Activated CD4-positive, alpha-beta T cell treated with anti-CD3 and anti-CD28 coated beads, Interleukin-2, amount 50 U/mL, for 48 hours (primary cell): ENCODE results near the gene TANGO6.

Source experiments
- DNase-seq, 2 experiments: peaks; one replicate each; pipeline ENCODE4 v3.0.0-alpha.2; 2020

Gene TANGO6

DNA sequence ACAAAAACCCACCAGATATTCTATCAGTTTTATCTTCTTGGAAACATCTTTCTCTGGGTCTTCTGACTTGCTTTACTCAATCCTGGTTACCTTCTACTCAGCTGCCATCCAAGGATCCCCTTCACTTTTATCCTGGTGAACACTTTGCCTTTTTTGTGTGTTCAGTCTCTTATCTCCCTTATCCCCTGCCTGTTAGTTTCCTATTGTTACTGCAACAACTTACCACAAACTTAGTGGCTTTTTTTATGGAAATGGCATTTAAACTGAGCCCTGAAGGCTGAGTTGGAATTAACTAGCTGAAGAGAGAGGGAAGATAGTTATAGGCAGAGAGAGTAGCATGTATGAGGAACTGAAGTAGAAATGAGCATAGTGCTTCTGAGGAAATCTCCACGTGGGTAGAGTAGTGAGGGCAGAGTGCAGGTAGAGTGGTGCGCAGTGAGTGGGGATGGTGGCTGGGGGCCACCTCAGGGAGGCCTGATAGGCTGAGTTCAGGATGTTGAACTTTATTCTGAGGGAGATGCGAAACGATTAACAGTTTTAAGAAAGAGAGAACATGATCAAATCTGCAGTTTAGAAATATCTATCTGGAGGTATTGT is 26.3 kb downstream of the TANGO6 start:
- DNase-seq: no peak

GRCh38 chr16:68873635-68874471 is 30.5 kb downstream of the TANGO6 start:
- no peak for DNase-seq

DNA sequence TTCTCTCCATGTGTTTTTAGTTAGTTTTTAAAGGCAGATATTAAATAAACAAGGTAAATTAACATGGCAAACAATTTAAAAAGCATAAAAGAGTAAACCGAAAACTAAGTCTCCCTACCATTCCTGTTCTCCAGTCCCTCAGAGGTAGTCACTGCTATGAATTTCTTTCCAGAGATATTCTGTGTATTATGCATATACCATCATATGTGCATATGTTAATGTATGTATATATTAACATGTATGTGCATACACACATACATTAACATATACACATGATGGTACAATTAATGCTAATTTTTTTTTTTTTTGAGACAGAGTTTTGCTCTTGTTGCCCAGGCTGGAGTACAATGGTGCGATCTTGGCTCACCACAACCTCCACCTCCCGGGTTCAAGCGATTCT is 32.5 kb downstream of the TANGO6 start:
- no peak for DNase-seq

DNA sequence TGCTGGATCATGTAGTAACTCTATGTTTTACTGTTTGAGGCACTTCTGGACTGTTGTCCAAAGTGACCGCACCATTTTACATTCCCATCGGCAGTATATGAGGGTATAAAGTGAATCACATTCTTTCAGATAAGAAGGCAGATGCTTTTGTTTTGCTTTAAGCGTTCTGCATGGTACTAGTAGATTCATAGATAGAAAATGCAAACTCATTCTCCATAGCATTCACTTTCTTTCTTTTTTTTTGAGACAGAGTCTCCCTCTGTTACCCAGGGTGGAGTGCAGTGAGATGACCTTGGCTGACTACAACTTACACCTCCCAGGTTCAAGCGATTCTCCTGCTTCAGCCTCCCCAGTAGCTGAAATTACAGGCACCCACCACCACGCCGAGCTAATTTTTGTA is 40.4 kb downstream of the TANGO6 start:
- no peak for DNase-seq

- DNase-seq: no peak
Observed at GRCh38 chr16:68884401-68884800, 41.1 kb downstream of the TANGO6 start.

DNA sequence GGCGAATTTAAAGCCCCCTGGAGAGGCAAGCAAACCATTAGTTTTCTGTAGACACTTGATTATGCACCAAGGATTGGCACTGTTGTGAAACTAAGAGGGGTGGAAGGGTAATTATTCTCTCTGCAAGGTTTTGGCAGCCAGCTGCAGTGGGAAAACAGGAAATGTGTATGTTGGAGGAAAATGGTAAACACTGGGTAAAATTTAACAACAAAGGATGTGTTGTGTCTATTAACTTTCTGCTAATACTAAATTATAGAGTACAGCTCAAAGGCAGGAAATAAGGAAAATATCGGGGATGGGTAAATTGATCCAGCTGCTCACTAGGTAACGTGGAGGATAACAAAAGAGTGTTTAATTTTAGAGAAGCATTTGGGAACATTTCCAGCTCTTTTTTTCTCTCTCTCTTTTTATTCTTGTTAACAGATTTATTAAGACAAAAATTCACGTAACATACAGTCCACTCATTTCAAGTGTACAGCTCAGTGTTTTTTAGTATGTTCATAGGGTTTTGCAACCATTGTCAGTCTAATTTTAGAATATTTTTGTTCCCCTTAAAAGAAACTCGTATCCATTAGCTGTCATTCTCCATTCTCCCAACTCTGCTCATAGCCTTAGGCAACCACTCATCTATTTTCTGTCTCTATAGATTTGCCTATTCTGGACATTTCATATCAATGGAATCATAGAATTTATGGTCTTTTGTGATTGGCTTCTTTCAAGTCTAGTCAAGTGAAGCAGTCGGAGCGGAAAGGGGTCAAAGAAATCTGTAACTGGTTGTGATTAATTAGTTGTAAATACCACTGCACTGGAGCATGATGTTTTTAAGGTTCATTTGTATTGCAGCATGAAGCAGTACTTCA is 41.8 kb downstream of the TANGO6 start:
- DNase-seq: no peak

DNA sequence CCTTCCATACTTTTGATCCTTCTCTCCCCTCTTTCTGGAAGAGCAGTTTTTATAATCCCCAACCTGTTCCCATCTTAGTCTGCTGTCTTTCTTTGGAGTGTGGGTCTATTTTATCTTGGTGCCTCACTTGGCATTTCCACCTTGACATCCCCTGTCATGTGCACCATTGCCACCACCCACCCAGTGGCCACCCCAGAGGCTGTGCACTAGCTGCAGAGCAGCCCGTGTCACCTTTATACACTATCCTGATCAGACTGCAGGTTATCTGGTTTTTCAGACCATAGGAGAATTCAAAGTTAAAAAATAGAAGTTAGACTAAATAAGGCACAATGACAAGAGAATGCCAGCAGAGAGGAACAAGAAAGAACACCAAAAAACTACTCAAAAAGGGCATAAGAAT is 43.8 kb downstream of the TANGO6 start:
- no peak for DNase-seq

DNA sequence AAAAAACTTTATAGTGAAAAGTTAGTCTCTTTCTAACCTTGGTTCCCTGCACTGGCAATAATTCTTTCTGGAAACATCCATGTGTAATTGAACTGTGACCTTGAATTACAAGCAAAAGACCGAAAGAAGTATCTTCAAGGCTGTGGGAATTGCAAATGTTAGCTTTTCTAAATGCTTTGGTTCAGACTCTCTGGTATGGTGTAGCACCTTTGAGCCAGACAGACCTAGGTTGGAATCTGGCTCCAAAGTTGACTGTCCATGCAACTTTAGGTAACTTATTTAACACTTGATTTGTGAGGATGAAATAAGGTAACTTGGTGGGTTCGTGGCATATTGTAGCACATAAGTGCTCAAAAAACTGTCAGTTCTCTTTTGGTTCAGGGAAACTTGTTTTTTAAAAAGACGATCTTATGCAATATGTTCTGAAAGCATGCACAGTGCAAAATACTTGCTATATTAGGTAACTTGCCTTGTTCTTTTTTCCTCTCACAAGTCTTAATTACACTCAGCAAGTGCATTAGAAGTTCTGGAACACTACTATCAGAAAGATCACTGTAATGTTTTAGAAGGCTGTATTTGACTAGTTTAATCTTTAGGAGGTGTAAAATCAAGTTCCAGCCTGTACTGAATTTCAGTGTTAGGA is 46.3 kb downstream of the TANGO6 start:
- no peak for DNase-seq

GRCh38 chr16:68892214-68892613 is 48.9 kb downstream of the TANGO6 start:
- no peak for DNase-seq

DNA sequence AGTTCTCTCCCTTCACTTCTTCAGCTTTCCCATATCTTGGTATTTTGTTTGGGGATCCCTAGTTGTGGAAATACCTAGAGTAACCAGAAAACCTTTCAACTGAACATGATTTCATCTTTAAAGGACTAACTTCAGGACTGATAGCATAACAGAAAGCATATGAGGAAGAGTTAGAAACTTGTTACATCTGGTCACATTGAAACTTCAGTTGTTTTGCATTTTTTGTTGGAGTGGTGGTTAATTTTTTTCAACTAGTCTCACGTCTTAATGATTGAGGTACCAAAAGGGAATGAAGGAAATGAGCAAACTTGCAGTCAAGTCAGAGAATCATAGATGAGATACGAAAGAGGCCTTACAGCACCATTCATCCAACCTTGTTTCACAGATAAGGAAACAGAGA is 49.6 kb downstream of the TANGO6 start:
- DNase-seq: no peak

GRCh38 chr16:68893710-68894705 is 50.7 kb downstream of the TANGO6 start:
- DNase-seq: no peak

GRCh38 chr16:68894714-68895113 is 51.4 kb downstream of the TANGO6 start:
- no peak for DNase-seq

DNA sequence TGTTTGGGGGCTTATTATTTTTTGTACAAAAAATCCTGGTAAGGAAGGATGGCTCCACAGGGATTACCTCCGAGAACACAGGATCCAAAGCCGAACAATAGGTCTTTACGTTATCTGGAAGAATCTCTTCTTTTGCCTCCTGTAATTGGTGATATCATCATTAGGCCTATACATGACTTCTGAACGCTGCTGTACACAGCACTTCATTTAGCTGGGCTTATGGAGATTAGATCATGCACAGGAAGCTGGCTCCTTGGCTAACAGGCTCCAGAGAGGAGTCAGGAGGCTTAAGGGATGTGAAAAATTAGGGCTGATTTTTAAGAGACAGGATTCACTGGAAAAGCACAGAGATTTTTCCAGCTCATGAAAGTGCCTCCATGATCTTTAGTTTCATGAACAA is 54.7 kb downstream of the TANGO6 start:
- DNase-seq: no peak

- no peak for DNase-seq
Observed at GRCh38 chr16:68900009-68900408, 56.7 kb downstream of the TANGO6 start.

GRCh38 chr16:68902003-68902968 is 59.0 kb downstream of the TANGO6 start:
- DNase-seq: no peak

DNA sequence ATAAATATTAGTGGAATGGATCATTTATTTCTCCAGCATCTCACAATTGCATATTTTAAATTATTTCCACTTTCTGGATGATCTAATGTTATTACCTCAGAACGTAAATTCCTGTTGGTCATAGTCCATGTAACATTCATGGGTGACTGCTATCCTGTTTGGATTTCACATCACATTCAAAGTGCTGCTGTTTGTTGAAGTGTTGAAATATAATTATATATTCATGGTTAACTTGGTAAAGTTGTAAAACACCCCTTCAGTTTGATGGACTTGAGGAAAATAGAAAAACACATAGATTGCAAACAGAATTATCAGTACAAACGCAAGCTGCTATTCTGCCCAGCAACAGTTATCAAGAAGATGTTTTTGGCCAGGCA is 59.6 kb downstream of the TANGO6 start:
- no peak for DNase-seq

- no peak for DNase-seq
Observed at GRCh38 chr16:68907297-68907696, 64.0 kb downstream of the TANGO6 start.

DNA sequence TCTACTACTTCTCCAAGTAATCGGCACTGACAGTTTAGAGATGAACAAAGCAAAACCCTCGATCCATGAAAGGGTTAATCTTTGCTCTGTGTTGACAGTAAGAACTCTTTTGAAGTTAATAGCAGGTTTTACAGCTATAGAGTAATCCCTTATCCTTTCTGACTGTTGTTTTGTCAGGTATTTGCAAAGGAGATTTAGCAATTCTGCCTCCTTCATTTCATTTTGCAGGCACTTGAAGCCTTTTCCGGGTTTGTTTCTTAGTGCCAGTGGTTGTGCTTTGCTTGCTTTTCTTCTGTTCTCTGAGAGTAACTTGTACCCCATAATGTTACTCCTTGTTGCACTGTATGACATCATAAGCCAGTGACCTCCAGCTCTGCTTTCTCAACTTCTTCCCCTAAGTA is 64.5 kb downstream of the TANGO6 start:
- no peak for DNase-seq

GRCh38 chr16:68909099-68909733 is 65.9 kb downstream of the TANGO6 start:
- DNase-seq: no peak

- no peak for DNase-seq
Observed at GRCh38 chr16:68910051-68910450, 66.7 kb downstream of the TANGO6 start.
